Left renal pelvis (tissue), 4 donors: ENCODE data around the gene ALG3. TPM values are rescaled to one million over a fixed set of nuclear protein-coding genes. Genes with fewer than 3 reads are reported as not detected.

Experiments
- DNase-seq, 4 donors: peaks; one replicate each; pipeline ENCODE4 v3.0.0-alpha.2; 2013; ENCODE audit warnings: low read depth in 4 of 4, low spot score in 3 of 4
- polyA plus RNA-seq, 4 donors: library from polyadenylated mRNA; unstranded; fragments of 120-200 nt; gene quantifications; one replicate each; pipeline ENCODE4 v1.2.1, GENCODE V29; 2013; ENCODE audit not compliant: insufficient read length in 4 of 4

Gene ALG3
- polyA plus RNA-seq, 4 donors: 23.6 to 39.8 (median 32.5) TPM

DNA sequence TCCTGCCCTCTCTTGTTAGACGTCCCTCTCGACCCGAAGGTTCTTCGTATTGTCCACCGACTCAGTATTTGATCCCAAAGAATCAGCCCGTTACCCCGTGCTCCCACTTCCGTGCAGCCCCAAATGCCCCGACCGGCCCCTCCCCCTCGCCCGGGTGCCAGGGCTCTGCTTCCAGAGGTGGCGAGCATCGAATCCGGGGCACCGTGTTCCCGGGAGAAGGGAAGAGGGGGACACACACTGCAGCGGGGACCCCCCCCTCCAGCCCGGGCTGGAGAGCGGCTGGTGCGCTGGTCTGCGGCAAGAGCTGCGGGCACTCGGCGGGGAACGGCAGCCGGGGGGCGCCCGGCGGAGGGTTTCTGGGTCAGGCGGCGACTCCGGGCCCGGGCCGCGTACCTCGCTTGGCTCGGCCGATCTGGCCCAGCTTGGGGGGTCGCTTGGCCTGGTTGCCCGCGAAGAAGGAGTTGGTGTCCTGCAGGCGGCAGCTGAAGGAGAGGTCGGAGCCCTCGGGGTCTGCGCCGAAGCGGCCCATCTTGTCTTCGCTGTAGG, 12.0 kb upstream of the ALG3 start:
- DNase-seq: no peak

DNA sequence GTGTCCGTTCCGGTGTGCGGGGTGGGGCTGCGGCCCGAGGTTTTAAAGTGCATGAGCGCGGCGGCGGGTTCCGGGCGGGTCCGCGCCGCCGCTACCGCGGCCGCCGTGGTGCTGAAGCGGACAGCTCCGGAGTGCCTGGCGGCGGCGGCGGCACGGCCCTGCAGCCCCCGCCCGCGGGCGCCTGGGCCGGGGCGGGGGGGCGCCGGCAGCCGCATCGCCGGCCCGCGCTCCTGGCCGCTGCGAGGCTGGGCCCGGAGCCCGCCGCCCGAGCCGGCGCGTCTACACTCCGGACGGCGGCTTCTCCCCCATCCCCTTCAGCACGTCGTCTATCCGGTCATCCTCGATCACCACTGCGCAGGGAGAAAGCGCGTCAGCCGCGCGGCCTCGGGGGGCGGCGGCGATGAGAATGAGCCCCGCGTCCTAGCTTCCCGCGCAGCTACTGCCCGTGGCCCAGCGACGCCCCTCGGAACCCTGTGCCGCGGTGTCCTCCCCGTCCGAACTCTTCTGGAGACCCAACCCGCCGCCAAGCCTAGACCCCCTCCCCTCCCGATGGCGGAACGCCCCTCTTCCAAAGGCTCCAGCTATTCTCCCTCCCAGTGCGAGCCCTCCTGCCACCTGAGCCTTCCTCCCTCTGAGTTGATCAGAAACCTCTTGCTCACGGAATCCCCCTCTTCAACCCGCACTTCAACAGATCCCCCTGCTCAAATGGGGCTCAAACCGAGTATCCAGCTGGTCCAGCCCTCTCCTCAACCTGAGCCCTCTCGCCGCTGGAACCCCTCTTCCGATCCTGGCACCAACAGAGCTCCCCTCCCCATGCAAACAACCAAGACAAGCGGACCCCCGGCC, 11.3 kb upstream of the ALG3 start:
- no peak for DNase-seq

DNA sequence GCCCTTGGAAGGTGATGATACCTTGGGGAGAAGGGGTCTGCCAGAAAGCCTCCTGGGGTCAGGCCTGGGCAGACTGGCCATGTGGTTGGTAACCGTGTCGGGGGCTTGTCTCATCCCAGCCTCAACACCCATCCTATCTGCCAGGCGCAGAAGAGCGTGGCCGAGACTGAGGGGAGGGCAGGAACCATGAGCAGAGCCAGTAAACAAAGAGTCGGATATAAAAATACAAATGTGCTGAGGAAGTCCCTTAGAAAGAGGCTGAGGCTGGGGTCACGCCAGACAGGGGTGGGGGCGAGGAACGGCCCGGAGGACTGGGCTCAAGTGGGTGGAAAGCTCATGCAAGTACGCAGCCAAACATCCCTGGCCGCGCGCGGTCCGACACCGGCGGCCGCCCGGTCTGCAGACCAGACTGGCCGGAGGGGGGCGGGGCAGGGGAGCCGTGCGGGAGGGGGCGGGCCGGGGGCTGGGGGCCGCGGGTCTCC, 10.7 kb upstream of the ALG3 start:
- no peak for DNase-seq

DNA sequence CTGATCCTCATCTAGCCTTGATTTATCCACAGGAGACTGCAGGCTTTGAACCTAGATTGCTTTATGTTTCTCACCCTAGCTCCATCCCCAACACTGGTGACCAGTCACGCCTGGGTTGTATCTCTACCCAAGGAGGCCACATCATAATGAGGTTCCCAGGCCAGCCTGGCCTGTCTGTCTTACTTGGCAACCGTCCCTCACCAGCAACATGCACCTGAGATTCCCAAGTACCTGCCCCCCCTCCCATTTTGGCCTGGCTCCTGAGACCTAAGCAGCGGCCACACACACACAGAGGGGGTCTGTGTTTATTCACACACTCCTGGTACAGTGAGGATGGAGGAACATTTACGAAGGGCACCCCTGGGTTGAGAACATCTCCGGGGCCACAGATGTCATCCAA, 10.2 kb upstream of the ALG3 start:
- no peak for DNase-seq

DNA sequence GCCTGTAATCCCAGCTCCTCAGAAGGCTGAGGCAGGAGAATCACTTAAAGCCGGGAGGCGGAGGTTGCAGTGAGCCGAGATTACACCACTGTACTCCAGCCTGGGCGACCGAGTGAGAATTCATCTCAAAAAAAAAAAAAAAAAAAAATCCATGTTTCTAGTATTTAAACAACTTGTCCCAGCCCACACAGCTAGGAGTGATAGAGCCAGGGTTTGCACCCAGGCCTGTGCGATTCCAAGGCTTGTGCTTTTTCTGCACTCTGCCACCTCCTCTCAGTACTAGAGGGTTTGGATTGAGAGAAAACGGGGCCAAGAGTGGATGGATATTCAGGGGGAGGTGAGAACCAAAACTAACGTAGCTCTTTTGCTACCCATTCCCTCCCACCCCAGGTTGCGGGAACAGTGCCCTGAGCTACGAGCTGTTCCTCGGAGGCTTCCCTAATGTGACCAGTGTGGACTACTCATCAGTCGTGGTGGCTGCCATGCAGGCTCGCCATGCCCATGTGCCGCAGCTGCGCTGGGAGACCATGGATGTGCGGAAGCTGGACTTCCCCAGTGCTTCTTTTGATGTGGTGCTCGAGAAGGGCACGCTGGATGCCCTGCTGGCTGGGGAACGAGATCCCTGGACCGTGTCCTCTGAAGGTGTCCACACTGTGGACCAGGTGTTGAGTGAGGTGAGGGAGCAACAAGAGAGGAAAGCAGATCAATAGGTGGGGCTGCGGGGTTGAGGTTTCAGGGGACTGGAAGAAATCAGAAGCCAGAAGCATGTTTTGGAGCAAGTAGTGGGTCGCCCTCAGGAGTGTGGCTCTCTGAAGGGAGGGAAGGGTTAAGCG, 8.5 kb upstream of the ALG3 start:
- DNase-seq: no peak

DNA sequence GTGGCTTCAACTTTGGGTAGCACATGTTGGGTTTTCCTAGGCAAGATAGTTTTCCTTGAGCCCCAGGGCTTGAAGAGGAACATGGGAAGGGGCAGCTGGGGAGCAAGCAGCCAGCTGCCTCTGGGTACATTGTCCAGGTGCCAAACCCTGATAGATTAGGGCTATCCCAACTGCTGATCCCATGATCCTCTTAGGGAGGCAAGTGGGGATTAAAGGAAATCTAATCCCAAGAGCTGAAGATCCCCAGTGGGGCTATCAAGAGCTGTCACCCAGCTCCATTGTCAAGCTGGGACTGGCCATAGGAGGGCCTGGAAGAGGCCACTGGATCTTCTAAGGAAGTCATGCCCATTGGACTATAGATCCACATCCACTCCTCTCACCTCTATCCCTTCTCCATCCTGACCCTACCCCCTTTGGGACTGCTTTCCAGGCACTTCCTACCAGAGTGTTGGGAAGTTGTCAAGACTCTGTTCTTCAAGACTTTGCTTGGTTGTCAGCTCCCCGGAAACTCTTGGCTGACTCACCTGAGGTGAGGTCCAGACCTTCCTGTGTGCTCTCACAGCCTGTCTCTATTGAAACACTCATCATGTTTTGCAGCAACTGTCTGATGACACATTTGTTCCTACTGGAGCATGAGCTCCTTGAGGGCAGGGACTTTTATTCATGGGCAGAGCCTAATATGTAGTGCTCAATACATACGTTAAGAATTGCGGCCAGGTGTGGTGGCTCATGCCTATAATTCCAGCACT, 6.7 kb upstream of the ALG3 start:
- DNase-seq: no peak

GRCh38 chr3:184250167-184250828, 1.5 kb upstream of the ALG3 start:
- DNase-seq: peak in 1 of 4 donors; percentile 70

DNA sequence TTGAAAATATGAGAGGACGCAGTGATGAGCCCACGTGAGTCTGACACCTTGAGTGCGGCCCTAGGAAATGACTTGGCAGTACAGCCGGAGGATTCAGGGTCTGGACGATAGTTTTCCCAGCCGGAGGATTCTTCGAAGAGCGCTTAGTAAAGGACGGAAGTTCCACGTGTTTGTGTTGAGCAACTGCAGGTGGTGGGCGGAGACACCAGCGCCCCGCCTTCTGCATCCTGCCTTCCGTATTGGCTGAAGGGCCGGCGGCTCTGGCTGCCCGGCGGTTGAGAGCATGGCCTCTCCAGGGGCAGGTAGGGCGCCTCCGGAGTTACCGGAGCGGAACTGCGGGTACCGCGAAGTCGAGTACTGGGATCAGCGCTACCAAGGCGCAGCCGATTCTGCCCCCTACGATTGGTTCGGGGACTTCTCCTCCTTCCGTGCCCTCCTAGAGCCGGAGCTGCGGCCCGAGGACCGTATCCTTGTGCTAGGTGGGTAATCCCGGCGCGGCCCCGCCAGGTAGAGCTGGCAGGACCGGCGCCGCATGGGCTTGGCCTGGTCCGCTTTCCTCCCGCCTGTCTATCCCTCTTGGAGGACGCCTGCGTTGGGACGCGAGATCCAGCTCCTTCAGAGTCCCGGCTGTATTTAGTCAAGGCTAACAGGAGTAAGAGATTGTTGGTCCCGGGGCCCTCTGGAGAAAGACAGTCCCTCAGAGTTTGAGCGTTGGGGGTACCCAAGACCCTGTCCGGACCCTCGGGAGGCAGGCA, 827 bp upstream of the ALG3 start, which contains the start of gene EEF1AKMT4:
Gene EEF1AKMT4, plus strand, starts transcription at position 261 of the 755 bp plus-strand sequence. Its CDS starts 23 bp downstream, at position 284.
- peak; percentile 76 to 89 (median 84) for DNase-seq

DNA sequence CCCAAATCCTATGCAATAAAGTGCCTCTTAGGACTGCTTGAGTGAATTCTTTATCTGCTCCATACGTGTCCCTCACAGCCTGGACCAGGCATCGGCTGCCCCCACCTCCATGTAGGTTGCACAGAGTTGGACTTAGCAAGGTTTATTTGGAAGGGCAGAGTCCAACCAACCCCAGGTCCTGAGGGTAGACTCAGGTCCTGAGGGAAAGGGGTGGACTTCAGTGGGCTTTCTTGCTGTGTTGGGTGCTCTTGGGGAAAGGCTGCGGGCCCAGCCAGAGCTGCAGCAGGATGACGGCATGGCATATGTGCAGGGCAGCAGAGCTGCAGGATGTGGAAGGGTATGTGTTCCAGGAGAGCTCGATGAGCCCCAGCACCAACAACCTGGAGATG, 6.5 kb downstream of the ALG3 start:
- no peak for DNase-seq

DNA sequence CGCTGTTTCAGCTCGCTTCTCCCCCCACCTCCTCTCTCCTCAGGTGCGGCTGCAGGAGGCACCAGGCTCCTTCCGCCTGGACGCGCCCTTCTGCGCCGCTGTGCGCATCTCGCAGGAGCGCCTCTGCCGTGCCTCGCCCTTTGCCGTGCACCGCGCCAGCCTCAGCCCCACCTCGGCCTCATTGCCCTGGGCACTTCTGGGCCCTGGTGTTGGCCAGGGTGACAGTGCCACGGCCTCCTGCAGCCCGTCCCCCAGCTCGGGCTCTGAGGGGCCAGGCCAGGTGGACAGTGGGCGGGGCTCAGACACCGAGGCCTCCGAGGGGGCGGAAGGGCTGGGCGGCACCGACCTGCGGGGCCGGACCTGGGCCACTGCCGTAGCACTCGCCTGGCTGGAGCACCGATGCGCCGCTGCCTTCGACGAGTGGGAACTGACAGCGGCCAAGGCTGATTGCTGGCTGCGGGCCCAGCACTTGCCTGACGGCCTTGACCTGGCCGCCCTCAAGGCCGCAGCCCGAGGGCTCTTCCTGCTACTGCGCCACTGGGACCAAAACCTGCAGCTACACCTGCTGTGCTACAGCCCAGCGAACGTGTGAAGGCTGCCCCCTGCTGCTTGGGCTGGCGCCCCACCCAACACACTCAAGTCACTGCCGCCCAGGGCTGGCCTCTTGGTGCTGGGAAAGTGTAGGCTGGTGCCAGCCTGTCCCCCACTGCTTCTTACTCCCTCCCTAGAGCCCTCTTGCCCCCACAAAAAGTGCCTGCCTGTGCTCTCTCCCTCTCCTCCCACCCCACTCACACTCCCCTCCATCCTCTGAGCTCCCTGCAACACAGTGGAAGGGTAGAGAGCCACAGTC, 7.1 kb downstream of the ALG3 start:
- no peak for DNase-seq

GRCh38 chr3:184241141-184241446, 7.7 kb downstream of the ALG3 start:
- DNase-seq: no peak

DNA sequence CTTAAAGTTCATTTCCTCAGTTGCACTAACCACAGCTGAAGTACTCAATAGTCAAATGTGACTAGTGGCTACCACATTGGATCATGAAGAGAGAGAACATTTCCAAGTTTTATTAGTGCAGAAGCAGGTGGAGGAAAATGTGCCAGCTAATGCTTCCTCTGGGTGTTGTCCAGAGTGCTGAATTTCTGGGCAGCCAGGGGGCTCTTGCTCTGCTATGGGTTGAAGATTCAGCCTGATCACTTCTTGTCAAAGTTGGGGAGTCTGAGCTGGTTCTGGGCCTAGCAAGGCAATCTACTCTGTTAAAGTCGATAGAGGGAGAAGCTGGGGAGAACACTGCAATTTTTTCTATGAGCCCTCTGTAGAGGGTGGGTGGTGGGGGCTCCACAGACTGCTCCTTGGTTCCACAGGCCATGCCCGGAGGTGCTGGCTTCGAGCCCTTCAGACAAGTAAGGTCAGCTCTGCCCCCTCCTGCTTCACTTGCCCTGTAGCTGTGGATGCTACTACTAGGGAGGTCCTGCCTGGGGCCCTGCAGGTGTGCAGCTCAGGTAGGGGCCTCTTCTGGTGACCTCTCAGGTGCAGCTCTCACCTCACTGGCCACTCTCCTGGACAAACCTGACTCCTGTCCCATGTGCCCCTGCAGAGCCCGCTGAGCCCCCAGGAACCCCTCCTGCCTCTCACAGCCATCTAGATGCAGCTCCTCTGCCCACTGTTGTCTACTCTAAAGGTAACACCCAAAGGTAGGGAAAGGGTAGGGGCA, 8.2 kb downstream of the ALG3 start:
- DNase-seq: no peak

DNA sequence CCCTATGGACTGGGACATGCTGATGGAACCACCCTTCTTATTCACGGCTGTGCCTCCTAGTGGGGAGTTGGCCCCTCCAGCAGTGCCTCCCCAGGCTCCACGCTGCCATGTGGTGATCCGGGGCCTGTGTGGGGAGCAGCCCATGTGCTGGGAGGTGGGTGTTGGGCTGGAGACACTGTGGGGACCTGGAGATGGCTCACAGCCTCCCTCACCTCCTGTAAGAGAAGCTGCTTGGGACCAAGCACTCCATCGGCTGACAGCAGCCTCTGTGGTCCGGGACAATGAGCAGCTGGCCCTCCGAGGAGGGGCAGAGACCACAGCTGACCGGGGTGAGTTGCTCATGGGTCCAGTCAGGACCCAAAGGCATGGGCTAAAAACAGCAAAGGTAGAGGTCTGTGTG, 9.1 kb downstream of the ALG3 start:
- DNase-seq: no peak

GRCh38 chr3:184239221-184239620, 9.5 kb downstream of the ALG3 start:
- DNase-seq: no peak

- DNase-seq: no peak
Measured at GRCh38 chr3:184238246-184238818, 10.4 kb downstream of the ALG3 start.

- no peak for DNase-seq
Measured at GRCh38 chr3:184237807-184238206, 11.0 kb downstream of the ALG3 start.

GRCh38 chr3:184237211-184237610, 11.6 kb downstream of the ALG3 start:
- no peak for DNase-seq
